ENCODE measurements around the gene KLK8.

Gene KLK8

GRCh38 chr19:50949861-50950260 lies 51.5 kb downstream of the KLK8 start:
- no peak overlapping the region for H3K4me3 Mint-ChIP-seq
- no peak for DNase-seq (ENCODE audit: low spot score in 2 of 2)
- H3K27me3 Mint-ChIP-seq = peaks cover 72% of the 10 kb centered on the region
- H3K4me1 Mint-ChIP-seq = no peaks in the 10 kb centered on the region
- H3K36me3 Mint-ChIP-seq (ENCODE audit: insufficient read depth) = no peaks in the 10 kb centered on the region
- H3K9me3 Mint-ChIP-seq = no peaks in the 10 kb centered on the region
- ATAC-seq (replicated peaks; ENCODE audit: extremely low read depth, poor library complexity, severe bottlenecking) = no peak
- H3K27ac Mint-ChIP-seq (ENCODE audit: low read depth) = no peak overlapping the region

GRCh38 chr19:50947123-50947522 lies 54.3 kb downstream of the KLK8 start:
- Mint-ChIP-seq H3K36me3 (ENCODE audit: insufficient read depth) (no peaks in the 10 kb centered on the region), H3K4me3 (no peak overlapping the region), H3K27me3 (peaks cover 75% of the 10 kb centered on the region), H3K9me3 (peaks cover 4% of the 10 kb centered on the region), H3K4me1 (no peaks in the 10 kb centered on the region), H3K27ac (ENCODE audit: low read depth) (no peak overlapping the region)
- DNase-seq (ENCODE audit: low spot score in 2 of 2) = no peak
- ATAC-seq (replicated peaks; ENCODE audit: extremely low read depth, poor library complexity, severe bottlenecking) = no peak
